HepG2 (cell line): Measurements from ENCODE around the gene TRIM37. TPM values are rescaled to one million over a fixed set of nuclear protein-coding genes. Genes with fewer than 3 reads are reported as not detected.
A peak's percentile ranks its signal among the peaks of the same experiment; 100 is the strongest.

Source experiments
- KLF6 ChIP-seq: IDR thresholded peaks from 2 replicates; pipeline ENCODE4 v1.8.0; 2016; ENCODE audit warnings: missing biosample characterization, missing genetic modification reagents
- NKX3-1 ChIP-seq: sonication (generic); formaldehyde crosslinking; IDR thresholded peaks from 2 replicates; pipeline ENCODE4 v1.5.0; 2020; ENCODE audit warnings: missing genetic modification reagents
- PHB2 ChIP-seq: fragments of 450-650 bp; IDR thresholded peaks from 2 replicates; pipeline ENCODE4 v1.6.1; 2018; ENCODE audit not compliant: partially characterized antibody
- SMYD3 ChIP-seq: sonication (generic); formaldehyde crosslinking; IDR thresholded peaks from 2 replicates; pipeline ENCODE4 v1.8.1; 2023; ENCODE audit warnings: mild to moderate bottlenecking, missing genetic modification reagents
- SP5 ChIP-seq: IDR thresholded peaks from 2 replicates; pipeline ENCODE4 v1.6.1; 2016; ENCODE audit warnings: low read depth, borderline replicate concordance
- SRSF9 ChIP-seq: fragments of 200-400 bp; formaldehyde crosslinking; IDR thresholded peaks from 2 replicates; pipeline ENCODE4 v1.6.1; 2018; ENCODE audit warnings: borderline replicate concordance, mild to moderate bottlenecking, low read depth, low read length; ENCODE audit not compliant: insufficient read depth, poor library complexity, severe bottlenecking
- TBX2 ChIP-seq: sonication (generic); formaldehyde crosslinking; IDR thresholded peaks from 2 replicates; pipeline ENCODE4 v1.5.0; 2020; ENCODE audit warnings: missing genetic modification reagents, mild to moderate bottlenecking, borderline replicate concordance
- TRIM24 ChIP-seq: sonication (generic); formaldehyde crosslinking; IDR thresholded peaks from 2 replicates; pipeline ENCODE4 v1.8.0; 2022; ENCODE audit warnings: mild to moderate bottlenecking, missing genetic modification reagents
- ZNF317 ChIP-seq: sonication (generic); formaldehyde crosslinking; IDR thresholded peaks from 2 replicates; pipeline ENCODE4 v1.5.0; 2020; ENCODE audit warnings: mild to moderate bottlenecking, missing genetic modification reagents
- ZNF589 ChIP-seq: sonication (generic); formaldehyde crosslinking; conservative IDR thresholded peaks from 2 replicates; pipeline ENCODE4 v1.8.0; 2022; ENCODE audit warnings: mild to moderate bottlenecking, moderate library complexity, missing genetic modification reagents
- ZNF780A ChIP-seq: sonication (generic); formaldehyde crosslinking; IDR thresholded peaks from 2 replicates; pipeline ENCODE4 v1.8.0; 2022; ENCODE audit warnings: mild to moderate bottlenecking, missing genetic modification reagents, moderate library complexity
- polyA plus RNA-seq, 8 experiments: library from polyadenylated mRNA; depleted of rRNA in 3 of 8; stranded (reverse) in 7 of 8; unstranded in 1 of 8; fragments of >200 nt; fragmentation: Illumina TruSeq in 4 of 8; extraction: Trizol in 4 of 8; gene quantifications; 2 replicates each; pipeline versions ENCODE4 v1.2.1 to v1.2.3, GENCODE V29; 2011 to 2016; ENCODE audit warnings: low read depth in 4 of 8, missing spikeins in 1 of 8, mixed read lengths in 1 of 8; ENCODE audit not compliant: insufficient read depth in 1 of 8
- total RNA-seq, 5 experiments: library from RNA; depleted of rRNA; stranded (reverse); fragments of >200 nt; fragmentation: Illumina TruSeq; extraction: Trizol; gene quantifications; 2 replicates each; pipeline ENCODE4 v1.2.3, GENCODE V29; 2016; ENCODE audit warnings: low read depth in 1 of 5
- TF ChIP-seq, protein P1 (sequence below): sonication (generic); formaldehyde crosslinking; IDR thresholded peaks from 2 replicates; pipeline ENCODE4 v1.4.0; 2020; ENCODE audit warnings: missing genetic modification reagents
- TF ChIP-seq, protein P2 (sequence below): sonication (generic); formaldehyde crosslinking; IDR thresholded peaks from 2 replicates; pipeline ENCODE4 v1.9.0; 2021; ENCODE audit warnings: missing genetic modification reagents, mild to moderate bottlenecking, borderline replicate concordance
- TF ChIP-seq, protein P3 (sequence below): sonication (generic); formaldehyde crosslinking; IDR thresholded peaks from 2 replicates; pipeline ENCODE4 v1.5.1; 2020; ENCODE audit warnings: mild to moderate bottlenecking, missing genetic modification reagents, moderate library complexity
- TF ChIP-seq, protein P4 (sequence below): sonication (generic); formaldehyde crosslinking; IDR thresholded peaks from 2 replicates; pipeline ENCODE4 v1.5.1; 2020; ENCODE audit warnings: mild to moderate bottlenecking, missing genetic modification reagents, borderline replicate concordance
- TF ChIP-seq, protein P5 (sequence below): fragments of 450-650 bp; IDR thresholded peaks from 2 replicates; pipeline ENCODE4 v1.6.1; 2016

Gene TRIM37
- total and polyA plus RNA-seq, 2 of the 13 experiments (the other 11 are each of a cell fraction or from before 2014, with no cell fraction given), result 12.4 to 39.1 TPM

DNA sequence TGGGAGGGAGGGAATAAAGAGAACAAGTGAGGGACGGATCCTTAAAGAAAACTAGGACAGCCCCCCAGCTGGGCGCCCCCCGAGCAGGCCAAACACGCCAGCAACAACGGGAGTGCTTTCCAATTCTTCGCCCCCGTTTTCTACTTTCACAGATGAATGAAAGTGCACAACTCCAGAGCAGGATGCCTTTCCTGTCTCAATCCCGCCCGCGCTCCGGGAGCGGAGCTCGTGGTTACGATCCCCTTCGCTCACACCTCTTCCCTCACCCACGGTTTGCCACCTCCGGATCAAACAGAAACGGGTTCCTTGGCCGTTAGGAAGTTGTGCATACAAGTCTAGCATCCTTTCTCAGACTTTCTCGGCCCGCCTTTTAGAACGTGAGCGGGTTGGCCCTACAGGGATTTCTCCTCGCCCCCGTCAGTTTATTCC is 47.6 kb upstream of the TRIM37 start (continued):
- TF ChIP-seq, protein P1, sequence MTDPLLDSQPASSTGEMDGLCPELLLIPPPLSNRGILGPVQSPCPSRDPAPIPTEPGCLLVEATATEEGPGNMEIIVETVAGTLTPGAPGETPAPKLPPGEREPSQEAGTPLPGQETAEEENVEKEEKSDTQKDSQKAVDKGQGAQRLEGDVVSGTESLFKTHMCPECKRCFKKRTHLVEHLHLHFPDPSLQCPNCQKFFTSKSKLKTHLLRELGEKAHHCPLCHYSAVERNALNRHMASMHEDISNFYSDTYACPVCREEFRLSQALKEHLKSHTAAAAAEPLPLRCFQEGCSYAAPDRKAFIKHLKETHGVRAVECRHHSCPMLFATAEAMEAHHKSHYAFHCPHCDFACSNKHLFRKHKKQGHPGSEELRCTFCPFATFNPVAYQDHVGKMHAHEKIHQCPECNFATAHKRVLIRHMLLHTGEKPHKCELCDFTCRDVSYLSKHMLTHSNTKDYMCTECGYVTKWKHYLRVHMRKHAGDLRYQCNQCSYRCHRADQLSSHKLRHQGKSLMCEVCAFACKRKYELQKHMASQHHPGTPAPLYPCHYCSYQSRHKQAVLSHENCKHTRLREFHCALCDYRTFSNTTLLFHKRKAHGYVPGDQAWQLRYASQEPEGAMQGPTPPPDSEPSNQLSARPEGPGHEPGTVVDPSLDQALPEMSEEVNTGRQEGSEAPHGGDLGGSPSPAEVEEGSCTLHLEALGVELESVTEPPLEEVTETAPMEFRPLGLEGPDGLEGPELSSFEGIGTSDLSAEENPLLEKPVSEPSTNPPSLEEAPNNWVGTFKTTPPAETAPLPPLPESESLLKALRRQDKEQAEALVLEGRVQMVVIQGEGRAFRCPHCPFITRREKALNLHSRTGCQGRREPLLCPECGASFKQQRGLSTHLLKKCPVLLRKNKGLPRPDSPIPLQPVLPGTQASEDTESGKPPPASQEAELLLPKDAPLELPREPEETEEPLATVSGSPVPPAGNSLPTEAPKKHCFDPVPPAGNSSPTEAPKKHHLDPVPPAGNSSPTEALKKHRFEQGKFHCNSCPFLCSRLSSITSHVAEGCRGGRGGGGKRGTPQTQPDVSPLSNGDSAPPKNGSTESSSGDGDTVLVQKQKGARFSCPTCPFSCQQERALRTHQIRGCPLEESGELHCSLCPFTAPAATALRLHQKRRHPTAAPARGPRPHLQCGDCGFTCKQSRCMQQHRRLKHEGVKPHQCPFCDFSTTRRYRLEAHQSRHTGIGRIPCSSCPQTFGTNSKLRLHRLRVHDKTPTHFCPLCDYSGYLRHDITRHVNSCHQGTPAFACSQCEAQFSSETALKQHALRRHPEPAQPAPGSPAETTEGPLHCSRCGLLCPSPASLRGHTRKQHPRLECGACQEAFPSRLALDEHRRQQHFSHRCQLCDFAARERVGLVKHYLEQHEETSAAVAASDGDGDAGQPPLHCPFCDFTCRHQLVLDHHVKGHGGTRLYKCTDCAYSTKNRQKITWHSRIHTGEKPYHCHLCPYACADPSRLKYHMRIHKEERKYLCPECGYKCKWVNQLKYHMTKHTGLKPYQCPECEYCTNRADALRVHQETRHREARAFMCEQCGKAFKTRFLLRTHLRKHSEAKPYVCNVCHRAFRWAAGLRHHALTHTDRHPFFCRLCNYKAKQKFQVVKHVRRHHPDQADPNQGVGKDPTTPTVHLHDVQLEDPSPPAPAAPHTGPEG (CRISPR knock-in tag), result no peak; the same call in 1 of the 2 replicates
- TF ChIP-seq ZNF317 (CRISPR knock-in tag), result no peak; the same call in 1 of the 2 replicates
- no peak for TF ChIP-seq PHB2
- TF ChIP-seq, protein P2, sequence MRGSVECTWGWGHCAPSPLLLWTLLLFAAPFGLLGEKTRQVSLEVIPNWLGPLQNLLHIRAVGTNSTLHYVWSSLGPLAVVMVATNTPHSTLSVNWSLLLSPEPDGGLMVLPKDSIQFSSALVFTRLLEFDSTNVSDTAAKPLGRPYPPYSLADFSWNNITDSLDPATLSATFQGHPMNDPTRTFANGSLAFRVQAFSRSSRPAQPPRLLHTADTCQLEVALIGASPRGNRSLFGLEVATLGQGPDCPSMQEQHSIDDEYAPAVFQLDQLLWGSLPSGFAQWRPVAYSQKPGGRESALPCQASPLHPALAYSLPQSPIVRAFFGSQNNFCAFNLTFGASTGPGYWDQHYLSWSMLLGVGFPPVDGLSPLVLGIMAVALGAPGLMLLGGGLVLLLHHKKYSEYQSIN (CRISPR knock-in tag), result no peak
- no peak for TF ChIP-seq NKX3-1 (CRISPR knock-in tag)
- TF ChIP-seq, protein P3, sequence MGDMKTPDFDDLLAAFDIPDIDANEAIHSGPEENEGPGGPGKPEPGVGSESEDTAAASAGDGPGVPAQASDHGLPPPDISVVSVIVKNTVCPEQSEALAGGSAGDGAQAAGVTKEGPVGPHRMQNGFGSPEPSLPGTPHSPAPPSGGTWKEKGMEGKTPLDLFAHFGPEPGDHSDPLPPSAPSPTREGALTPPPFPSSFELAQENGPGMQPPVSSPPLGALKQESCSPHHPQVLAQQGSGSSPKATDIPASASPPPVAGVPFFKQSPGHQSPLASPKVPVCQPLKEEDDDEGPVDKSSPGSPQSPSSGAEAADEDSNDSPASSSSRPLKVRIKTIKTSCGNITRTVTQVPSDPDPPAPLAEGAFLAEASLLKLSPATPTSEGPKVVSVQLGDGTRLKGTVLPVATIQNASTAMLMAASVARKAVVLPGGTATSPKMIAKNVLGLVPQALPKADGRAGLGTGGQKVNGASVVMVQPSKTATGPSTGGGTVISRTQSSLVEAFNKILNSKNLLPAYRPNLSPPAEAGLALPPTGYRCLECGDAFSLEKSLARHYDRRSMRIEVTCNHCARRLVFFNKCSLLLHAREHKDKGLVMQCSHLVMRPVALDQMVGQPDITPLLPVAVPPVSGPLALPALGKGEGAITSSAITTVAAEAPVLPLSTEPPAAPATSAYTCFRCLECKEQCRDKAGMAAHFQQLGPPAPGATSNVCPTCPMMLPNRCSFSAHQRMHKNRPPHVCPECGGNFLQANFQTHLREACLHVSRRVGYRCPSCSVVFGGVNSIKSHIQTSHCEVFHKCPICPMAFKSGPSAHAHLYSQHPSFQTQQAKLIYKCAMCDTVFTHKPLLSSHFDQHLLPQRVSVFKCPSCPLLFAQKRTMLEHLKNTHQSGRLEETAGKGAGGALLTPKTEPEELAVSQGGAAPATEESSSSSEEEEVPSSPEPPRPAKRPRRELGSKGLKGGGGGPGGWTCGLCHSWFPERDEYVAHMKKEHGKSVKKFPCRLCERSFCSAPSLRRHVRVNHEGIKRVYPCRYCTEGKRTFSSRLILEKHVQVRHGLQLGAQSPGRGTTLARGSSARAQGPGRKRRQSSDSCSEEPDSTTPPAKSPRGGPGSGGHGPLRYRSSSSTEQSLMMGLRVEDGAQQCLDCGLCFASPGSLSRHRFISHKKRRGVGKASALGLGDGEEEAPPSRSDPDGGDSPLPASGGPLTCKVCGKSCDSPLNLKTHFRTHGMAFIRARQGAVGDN (CRISPR knock-in tag), result peak; percentile 59; the same call in 1 of the 2 replicates
- TF ChIP-seq SP5 (CRISPR knock-in tag), result no peak
- no peak for TF ChIP-seq ZNF589
- TF ChIP-seq, protein P4, sequence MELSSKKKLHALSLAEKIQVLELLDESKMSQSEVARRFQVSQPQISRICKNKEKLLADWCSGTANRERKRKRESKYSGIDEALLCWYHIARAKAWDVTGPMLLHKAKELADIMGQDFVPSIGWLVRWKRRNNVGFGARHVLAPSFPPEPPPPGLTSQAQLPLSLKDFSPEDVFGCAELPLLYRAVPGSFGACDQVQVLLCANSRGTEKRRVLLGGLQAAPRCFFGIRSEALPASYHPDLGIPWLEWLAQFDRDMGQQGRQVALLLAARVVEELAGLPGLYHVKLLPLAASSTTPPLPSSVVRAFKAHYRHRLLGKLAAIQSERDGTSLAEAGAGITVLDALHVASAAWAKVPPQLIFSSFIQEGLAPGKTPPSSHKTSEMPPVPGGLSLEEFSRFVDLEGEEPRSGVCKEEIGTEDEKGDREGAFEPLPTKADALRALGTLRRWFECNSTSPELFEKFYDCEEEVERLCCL (CRISPR knock-in tag), result no peak
- no peak for TF ChIP-seq SRSF9
- TF ChIP-seq TRIM24 (CRISPR knock-in tag), result no peak
- TF ChIP-seq SMYD3 (CRISPR knock-in tag), result no peak
- TF ChIP-seq, protein P5, sequence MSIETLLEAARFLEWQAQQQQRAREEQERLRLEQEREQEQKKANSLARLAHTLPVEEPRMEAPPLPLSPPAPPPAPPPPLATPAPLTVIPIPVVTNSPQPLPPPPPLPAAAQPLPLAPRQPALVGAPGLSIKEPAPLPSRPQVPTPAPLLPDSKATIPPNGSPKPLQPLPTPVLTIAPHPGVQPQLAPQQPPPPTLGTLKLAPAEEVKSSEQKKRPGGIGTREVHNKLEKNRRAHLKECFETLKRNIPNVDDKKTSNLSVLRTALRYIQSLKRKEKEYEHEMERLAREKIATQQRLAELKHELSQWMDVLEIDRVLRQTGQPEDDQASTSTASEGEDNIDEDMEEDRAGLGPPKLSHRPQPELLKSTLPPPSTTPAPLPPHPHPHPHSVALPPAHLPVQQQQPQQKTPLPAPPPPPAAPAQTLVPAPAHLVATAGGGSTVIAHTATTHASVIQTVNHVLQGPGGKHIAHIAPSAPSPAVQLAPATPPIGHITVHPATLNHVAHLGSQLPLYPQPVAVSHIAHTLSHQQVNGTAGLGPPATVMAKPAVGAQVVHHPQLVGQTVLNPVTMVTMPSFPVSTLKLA, result no peak
- TF ChIP-seq KLF6 (CRISPR knock-in tag), result no peak
- no peak for TF ChIP-seq TBX2
- TF ChIP-seq ZNF780A (CRISPR knock-in tag), result no peak
